GM12875 (cell line): ENCODE results near the gene EFR3B.

Experiments used
- H3K4me3 ChIP-seq: one replicate; pipeline ENCODE4 v1.5.1; 2011; ENCODE audit warnings: low read depth, low read length, control low read depth
- TF ChIP-seq, protein P1 (sequence below): IDR thresholded peaks from 2 replicates; pipeline ENCODE4 v1.5.1; 2011; ENCODE audit warnings: low read depth, mild to moderate bottlenecking, control low read depth, inconsistent platforms, low read length, moderate library complexity, borderline replicate concordance; ENCODE audit not compliant: insufficient read depth

EFR3B gene

GRCh38 chr2:25207078-25207545 is 165.2 kb downstream of the EFR3B start:
- no peak overlapping the region for H3K4me3 ChIP-seq
- TF ChIP-seq, protein P1, sequence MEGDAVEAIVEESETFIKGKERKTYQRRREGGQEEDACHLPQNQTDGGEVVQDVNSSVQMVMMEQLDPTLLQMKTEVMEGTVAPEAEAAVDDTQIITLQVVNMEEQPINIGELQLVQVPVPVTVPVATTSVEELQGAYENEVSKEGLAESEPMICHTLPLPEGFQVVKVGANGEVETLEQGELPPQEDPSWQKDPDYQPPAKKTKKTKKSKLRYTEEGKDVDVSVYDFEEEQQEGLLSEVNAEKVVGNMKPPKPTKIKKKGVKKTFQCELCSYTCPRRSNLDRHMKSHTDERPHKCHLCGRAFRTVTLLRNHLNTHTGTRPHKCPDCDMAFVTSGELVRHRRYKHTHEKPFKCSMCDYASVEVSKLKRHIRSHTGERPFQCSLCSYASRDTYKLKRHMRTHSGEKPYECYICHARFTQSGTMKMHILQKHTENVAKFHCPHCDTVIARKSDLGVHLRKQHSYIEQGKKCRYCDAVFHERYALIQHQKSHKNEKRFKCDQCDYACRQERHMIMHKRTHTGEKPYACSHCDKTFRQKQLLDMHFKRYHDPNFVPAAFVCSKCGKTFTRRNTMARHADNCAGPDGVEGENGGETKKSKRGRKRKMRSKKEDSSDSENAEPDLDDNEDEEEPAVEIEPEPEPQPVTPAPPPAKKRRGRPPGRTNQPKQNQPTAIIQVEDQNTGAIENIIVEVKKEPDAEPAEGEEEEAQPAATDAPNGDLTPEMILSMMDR: no peak
